NCI-H2171 treated with DMSO at 0.1 percent for 48 hours (cell line): Measurements from ENCODE around the gene SLC35G1.

Experiments
- DNase-seq: peaks from one replicate; lab custom pipeline; 2025; lab: John Stamatoyannopoulos, UW

SLC35G1 gene

GRCh38 chr10:93876381-93876780, 17.4 kb upstream of the SLC35G1 start:
- no peak for DNase-seq

DNA sequence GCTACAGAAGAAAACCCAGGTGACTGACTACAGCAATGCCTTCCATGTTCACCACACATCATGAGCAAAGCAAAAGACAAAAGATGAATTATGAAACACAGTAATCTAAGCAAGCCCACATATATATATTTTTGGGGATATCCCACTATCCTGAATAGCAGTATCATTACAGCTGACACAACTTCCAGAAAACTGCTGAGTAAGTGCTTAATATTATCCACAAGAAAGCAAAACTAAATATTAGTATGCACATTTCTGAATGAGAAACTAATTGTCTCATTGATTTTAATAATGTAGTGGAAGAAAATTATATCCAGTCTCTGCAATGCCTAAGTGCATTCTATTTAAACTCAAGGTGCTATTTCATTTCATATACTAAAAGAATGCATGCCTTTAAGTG, 14.5 kb upstream of the SLC35G1 start:
- DNase-seq, result no peak

DNA sequence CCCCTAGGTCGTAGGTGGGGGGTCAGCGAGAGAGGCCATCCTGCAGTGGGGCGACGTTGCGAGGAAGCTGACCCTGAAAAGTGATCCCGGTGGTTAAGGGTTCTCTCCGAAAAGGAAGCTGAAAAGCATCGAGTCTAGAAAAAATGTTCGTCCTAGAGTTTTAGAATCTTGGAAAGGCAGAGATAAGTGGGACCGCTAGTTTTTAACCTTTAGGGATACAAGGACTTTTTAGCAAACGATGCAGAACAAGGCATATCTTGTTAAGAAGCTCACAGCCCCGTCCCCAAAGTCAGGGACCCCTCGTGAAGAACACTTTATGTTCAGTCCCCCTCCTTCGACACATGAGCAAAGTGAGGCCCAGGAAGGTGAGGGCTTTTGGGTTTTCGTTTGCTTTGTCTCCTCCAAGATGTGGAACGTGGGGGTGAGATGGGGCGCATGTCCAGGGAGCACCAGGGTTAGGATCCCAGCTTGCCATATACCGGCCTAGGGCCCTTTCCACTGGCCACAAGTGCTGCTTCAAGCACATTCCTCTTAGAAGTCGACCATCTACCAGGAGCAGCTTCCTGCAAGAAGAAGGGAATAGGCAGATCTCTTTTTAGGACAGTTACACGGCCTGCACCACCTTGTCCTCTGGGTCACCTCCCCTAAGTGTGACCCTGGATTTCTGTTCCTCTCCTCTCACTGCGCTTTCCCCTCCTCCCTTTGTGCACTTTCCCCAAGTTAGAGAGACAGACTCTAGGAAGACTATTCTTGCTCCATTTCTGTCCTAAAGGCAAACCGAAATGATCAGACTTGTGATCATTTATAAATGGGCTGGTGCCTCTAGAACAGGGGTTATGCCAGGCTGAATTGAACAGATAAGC, 969 bp downstream of the SLC35G1 start:
- DNase-seq, result no peak

GRCh38 chr10:93897070-93897780, 3.4 kb downstream of the SLC35G1 start:
- no peak for DNase-seq

- no peak for DNase-seq
Observed at GRCh38 chr10:93899109-93899508, 5.3 kb downstream of the SLC35G1 start.

DNA sequence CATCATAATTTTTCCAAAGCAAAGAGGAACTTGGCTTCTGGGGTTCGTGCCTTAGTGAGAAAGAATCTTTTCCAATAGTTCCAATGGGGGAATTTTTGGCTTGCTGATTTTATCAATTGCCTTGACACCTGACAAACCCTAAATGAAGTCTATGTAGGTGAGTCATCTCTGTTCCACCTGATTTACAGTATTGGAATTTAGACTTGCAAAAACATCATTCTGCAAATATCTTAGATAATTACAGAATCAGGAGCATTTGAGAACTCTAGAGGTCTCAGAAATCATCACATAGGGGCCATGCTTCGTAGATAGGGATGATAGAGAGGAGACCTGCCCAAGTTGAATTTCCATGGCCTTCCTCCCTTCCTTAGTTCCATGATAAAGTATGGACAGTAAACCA, 9.3 kb downstream of the SLC35G1 start:
- DNase-seq, result no peak

DNA sequence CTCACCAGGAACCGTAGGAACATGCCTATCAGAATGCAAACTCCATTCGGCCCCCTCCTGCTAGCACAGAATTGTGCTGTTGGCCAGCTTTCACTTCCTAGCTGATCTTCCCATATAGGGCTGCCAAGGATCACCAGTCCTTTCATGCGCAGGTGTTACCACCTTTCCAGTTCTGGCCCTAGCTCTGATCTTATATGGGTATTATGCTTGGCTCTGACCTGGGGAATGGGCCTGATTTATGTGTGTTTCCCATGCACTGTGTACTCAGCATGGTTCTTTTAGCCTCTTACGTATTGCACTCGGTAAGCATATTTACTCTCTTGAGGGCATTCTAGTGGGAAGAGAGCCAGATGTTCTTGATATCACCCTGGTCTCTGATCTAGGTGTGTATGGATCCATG, 11.1 kb downstream of the SLC35G1 start:
- no peak for DNase-seq

DNA sequence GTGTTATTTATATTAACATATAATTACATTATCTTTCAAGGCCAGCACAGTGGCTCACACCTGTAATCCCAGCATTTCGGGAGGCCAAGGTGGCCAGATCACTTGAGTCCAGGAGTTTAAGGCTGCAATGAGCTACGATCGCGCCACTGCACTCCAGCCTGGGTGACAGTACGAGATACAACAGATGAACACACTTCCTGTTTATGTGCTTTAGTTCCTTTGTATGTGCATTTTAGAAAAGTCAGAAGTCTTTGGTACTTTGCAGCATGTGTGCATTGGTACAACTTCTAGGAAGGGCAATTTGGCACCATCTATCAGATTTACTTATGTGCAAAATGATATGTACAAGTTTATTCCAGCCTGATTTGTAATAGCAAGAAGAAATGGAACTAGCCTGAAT, 13.3 kb downstream of the SLC35G1 start:
- no peak for DNase-seq

DNA sequence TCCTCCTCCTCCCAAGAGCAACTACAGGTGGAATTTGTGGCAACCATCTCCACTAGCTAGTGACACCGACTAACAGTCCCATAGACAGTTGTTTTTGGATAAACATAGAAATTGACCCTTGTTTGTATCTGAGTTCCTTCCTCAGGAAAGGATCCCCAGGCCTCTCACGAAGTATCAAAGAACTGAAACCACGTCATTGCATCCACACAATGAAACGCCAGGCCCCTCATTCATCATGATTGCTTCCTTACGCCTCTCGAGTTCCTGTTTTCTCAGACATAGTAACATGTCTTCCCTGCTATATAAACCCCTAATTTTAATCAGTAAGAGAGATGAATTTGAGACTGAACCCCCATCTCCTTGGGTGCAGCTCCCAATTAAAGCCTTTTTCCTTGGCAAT, 18.1 kb downstream of the SLC35G1 start:
- no peak for DNase-seq

GRCh38 chr10:93912444-93912843, 18.7 kb downstream of the SLC35G1 start:
- no peak for DNase-seq

GRCh38 chr10:93913706-93914105, 19.9 kb downstream of the SLC35G1 start:
- no peak for DNase-seq

DNA sequence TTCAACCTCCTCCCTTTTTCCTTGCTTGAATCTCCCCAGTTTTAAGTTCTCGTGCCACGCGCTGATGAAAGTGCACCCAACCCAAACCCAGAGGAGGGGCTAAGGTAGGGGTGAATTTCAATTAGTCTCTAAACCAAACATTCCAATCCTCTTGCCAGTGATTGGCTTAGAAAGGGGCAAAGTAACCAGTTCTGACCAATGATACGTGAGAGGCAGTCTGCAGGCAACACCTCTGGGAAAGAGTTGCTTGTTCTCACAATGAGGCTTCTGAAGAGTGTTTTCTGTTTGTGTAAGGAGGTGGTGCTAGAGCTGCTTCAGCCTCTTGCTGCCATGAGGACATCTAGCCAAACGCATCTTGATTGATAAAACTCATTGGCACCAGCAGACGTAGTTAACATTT, 21.8 kb downstream of the SLC35G1 start:
- no peak for DNase-seq

GRCh38 chr10:93916257-93917063, 22.7 kb downstream of the SLC35G1 start:
- DNase-seq, result peak; percentile 29

DNA sequence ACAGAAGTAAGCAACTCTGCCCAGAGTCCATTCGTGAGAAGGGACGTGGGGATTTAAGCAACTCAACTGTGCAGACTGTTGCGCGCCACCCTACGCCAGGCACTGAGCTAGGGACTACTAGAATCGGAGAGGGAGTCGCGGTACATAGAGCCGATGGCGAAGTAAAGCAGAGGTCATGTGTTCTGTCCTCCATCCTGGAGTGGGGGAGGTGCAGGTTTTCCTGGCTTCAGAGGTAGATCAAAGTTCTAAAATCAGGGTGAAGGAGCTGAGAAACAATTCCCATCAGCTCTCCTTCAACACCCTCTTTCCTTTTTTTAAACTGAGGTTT, 23.2 kb downstream of the SLC35G1 start:
- no peak for DNase-seq

GRCh38 chr10:93917821-93918220, 24.0 kb downstream of the SLC35G1 start:
- no peak for DNase-seq

GRCh38 chr10:93921338-93921737, 27.6 kb downstream of the SLC35G1 start:
- DNase-seq, result no peak

GRCh38 chr10:93926613-93927012, 32.8 kb downstream of the SLC35G1 start:
- no peak for DNase-seq

GRCh38 chr10:93938140-93938539, 44.4 kb downstream of the SLC35G1 start:
- DNase-seq, result no peak

DNA sequence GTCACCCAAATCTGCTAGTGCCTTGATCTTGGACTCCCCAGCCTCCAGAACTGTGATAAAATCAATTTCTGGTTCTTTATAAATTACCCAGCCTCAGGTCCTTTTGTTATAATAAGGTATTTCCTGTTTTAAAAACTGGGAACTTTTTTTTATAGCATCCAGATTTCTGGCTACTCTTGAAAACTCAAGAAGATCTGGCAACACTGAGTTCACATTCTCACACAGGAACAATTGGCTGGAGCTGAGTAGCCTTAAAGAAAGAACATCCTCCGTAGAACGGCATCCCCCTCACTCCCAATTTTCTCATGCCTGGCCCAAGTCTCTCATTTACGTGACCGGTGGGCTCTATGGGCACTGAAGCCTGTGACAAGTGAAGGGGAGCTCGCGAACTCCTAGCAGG, 47.1 kb downstream of the SLC35G1 start:
- DNase-seq, result no peak

GRCh38 chr10:93941606-93942005, 47.8 kb downstream of the SLC35G1 start:
- no peak for DNase-seq

DNA sequence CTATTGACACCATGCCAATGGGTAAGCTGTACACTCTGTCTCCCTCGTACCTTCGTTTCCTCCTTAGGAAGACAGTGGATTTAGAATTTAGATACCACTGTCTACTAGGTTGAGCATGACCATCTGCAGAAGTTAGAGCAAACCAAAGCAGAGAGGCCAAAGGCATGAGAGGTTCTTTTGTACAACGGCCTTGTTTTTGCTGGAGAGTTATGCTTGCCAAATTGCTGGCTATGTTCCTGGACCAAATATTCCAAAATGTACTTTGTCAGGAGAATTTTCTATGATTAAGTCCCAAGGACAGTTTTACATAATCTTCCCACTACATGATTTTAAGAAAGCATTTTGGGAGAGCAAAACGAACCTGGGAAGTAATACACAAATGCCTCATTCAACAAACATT, 52.0 kb downstream of the SLC35G1 start:
- DNase-seq, result no peak

DNA sequence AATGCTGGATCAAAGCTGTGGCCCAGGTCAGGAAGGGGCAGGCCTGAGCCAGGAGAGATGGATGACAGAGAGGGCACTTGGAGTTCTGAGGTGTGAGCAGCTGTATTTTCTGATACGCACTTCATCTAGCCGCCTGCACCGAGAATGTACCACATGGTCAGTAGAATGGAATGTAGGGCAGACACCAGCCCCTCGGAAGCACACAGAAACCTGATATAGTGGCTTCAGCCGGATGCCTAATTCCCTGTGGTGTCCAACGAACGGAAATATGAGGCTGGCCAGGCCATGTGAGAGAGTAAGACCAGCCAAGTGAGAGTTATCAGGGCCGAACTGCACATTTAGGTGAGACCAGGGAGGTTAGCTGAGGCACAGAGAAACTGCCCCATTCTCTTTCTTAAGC, 53.3 kb downstream of the SLC35G1 start:
- no peak for DNase-seq

GRCh38 chr10:93947524-93947923, 53.7 kb downstream of the SLC35G1 start:
- DNase-seq, result no peak
